K562 (cell line): ENCODE data around the gene CFDP1. TPM values are rescaled to one million over a fixed set of nuclear protein-coding genes. Genes with fewer than 3 reads are reported as not detected.

Source experiments
- BMI1 ChIP-seq: fragments of 150-350 bp; IDR thresholded peaks from 2 replicates; pipeline ENCODE4 v1.6.1; 2014; ENCODE audit warnings: low read length
- CBX2 ChIP-seq: fragments of 200-600 bp; sonication (generic); IDR thresholded peaks from one replicate; pipeline ENCODE4 v1.6.1; 2012; ENCODE audit warnings: mild to moderate bottlenecking, low read length, inconsistent platforms; ENCODE audit not compliant: insufficient read depth, poor library complexity, severe bottlenecking
- CC2D1A ChIP-seq: fragments of 450-650 bp; IDR thresholded peaks from 2 replicates; pipeline ENCODE4 v1.6.1; 2017; ENCODE audit warnings: mild to moderate bottlenecking
- CEBPG ChIP-seq, 3 experiments: fragments of 200-800 bp in 1 of 3; sonication (Bioruptor generic) in 1 of 3; sonication (generic) in 1 of 3; formaldehyde crosslinking in 1 of 3; IDR thresholded peaks in 2 of 3; conservative IDR thresholded peaks in 1 of 3; 2 replicates each; pipeline versions ENCODE4 v1.6.1 to v1.8.0; 2016 to 2022; ENCODE audit warnings: missing compliant biosample characterization in 2 of 3, missing genetic modification characterization in 2 of 3, mild to moderate bottlenecking in 1 of 3, missing genetic modification reagents in 1 of 3
- CXXC5 ChIP-seq: fragments of 250-450 bp; sonication (Bioruptor Pico); IDR thresholded peaks from 2 replicates; pipeline ENCODE4 v1.8.0; 2022; ENCODE audit warnings: inconsistent platforms, mild to moderate bottlenecking, moderate library complexity
- EWSR1 ChIP-seq: fragments of 450-650 bp; IDR thresholded peaks from 2 replicates; pipeline ENCODE4 v1.6.1; 2018; ENCODE audit warnings: borderline replicate concordance, mild to moderate bottlenecking, low read depth, moderate library complexity; ENCODE audit not compliant: partially characterized antibody
- FOSL1 ChIP-seq: fragments of 200-800 bp; sonication (Bioruptor generic); conservative IDR thresholded peaks from 2 replicates; pipeline ENCODE4 v1.6.1; 2016; ENCODE audit warnings: missing genetic modification characterization, missing compliant biosample characterization
- KAT7 ChIP-seq: sonication (generic); formaldehyde crosslinking; IDR thresholded peaks from 2 replicates; pipeline ENCODE4 v1.8.0; 2022; ENCODE audit warnings: missing genetic modification reagents, mild to moderate bottlenecking, borderline replicate concordance
- MAFG ChIP-seq: fragments of 450-650 bp; conservative IDR thresholded peaks from 2 replicates; pipeline ENCODE4 v1.6.1; 2016; ENCODE audit warnings: missing genetic modification characterization, missing compliant biosample characterization
- MEIS2 ChIP-seq: fragments of 450-650 bp; IDR thresholded peaks from 2 replicates; pipeline ENCODE4 v1.6.1; 2014; ENCODE audit warnings: mild to moderate bottlenecking; ENCODE audit not compliant: partially characterized antibody
- NCOA4 ChIP-seq: fragments of 450-650 bp; IDR thresholded peaks from 2 replicates; pipeline ENCODE4 v1.6.1; 2018; ENCODE audit warnings: mild to moderate bottlenecking; ENCODE audit not compliant: partially characterized antibody
- PRPF4 ChIP-seq: fragments of 200-400 bp; formaldehyde crosslinking; IDR thresholded peaks from one replicate; pipeline ENCODE4 v1.6.1; 2017; ENCODE audit warnings: low read length, low read depth, mild to moderate bottlenecking; ENCODE audit not compliant: insufficient read depth, poor library complexity, severe bottlenecking
- SMARCB1 ChIP-seq: IDR thresholded peaks from 2 replicates; pipeline ENCODE4 v1.6.1; 2011; ENCODE audit warnings: improper control_type of control experiment, low read depth; ENCODE audit not compliant: insufficient read length
- SRSF7 ChIP-seq: fragments of 200-400 bp; formaldehyde crosslinking; optimal IDR thresholded peaks from 2 replicates; pipeline ENCODE3; 2017; ENCODE audit warnings: mild to moderate bottlenecking, low read depth, low read length
- TCF3 ChIP-seq: sonication (generic); formaldehyde crosslinking; IDR thresholded peaks from 2 replicates; pipeline ENCODE4 v1.4.0; 2020; ENCODE audit warnings: mild to moderate bottlenecking, missing genetic modification reagents
- TRIM28 ChIP-seq: fragments of 450-650 bp; IDR thresholded peaks from 2 replicates; pipeline ENCODE4 v1.6.1; 2017
- ZNF253 ChIP-seq: fragments of 250-450 bp; sonication (Bioruptor Pico); conservative IDR thresholded peaks from 2 replicates; pipeline ENCODE4 v1.6.1; 2021; ENCODE audit warnings: mild to moderate bottlenecking
- ZNF282 ChIP-seq: sonication (generic); formaldehyde crosslinking; IDR thresholded peaks from 2 replicates; pipeline ENCODE4 v1.8.1; 2023; ENCODE audit warnings: missing genetic modification reagents
- polyA plus RNA-seq, 8 experiments: library from polyadenylated mRNA; depleted of rRNA in 4 of 8; stranded (reverse) in 5 of 8; unstranded in 3 of 8; fragments of >200 nt; fragmentation: Nextera tagmentation in 2 of 8; fragmentation: Illumina TruSeq in 1 of 8; extraction: Ambion mirVana in 2 of 8; extraction: Trizol in 1 of 8; gene quantifications; 2 replicates each; pipeline versions ENCODE4 v1.2.1 to v1.2.3, GENCODE V29; 2011 to 2014; ENCODE audit warnings: inconsistent platforms in 1 of 8, missing spikeins in 1 of 8
- total RNA-seq, 7 experiments: library from RNA; depleted of rRNA in 6 of 7; stranded (reverse); fragments of >200 nt in 6 of 7; fragmentation: Illumina TruSeq in 2 of 7; extraction: Trizol in 2 of 7; gene quantifications; 2 replicates each; pipeline versions ENCODE4 v1.2.1 to v1.2.3, GENCODE V29; 2011 to 2021; ENCODE audit warnings: low replicate concordance in 1 of 7
- TF ChIP-seq, protein P1 (sequence below), 2 experiments: fragments of 450-650 bp; IDR thresholded peaks; 2 replicates each; pipeline ENCODE4 v1.6.1; 2016
- TF ChIP-seq, protein P2 (sequence below): sonication (generic); formaldehyde crosslinking; IDR thresholded peaks from 2 replicates; pipeline ENCODE4 v1.8.1; 2023; ENCODE audit warnings: mild to moderate bottlenecking, missing genetic modification reagents
- TF ChIP-seq, protein P3 (sequence below): sonication (generic); formaldehyde crosslinking; IDR thresholded peaks from 2 replicates; pipeline ENCODE4 v1.8.0; 2022; ENCODE audit warnings: missing genetic modification reagents, mild to moderate bottlenecking, borderline replicate concordance
- TF ChIP-seq, protein P4 (sequence below): fragments of 250-450 bp; sonication (Bioruptor Pico); IDR thresholded peaks from 2 replicates; pipeline ENCODE4 v1.4.0; 2020; ENCODE audit warnings: mild to moderate bottlenecking, moderate library complexity

Gene CFDP1
- total and polyA plus RNA-seq, 9 of the 15 experiments (the other 6 are each of a cell fraction or from before 2014, with no cell fraction given) = 31.5 to 78.4 (median 61.7) TPM

DNA sequence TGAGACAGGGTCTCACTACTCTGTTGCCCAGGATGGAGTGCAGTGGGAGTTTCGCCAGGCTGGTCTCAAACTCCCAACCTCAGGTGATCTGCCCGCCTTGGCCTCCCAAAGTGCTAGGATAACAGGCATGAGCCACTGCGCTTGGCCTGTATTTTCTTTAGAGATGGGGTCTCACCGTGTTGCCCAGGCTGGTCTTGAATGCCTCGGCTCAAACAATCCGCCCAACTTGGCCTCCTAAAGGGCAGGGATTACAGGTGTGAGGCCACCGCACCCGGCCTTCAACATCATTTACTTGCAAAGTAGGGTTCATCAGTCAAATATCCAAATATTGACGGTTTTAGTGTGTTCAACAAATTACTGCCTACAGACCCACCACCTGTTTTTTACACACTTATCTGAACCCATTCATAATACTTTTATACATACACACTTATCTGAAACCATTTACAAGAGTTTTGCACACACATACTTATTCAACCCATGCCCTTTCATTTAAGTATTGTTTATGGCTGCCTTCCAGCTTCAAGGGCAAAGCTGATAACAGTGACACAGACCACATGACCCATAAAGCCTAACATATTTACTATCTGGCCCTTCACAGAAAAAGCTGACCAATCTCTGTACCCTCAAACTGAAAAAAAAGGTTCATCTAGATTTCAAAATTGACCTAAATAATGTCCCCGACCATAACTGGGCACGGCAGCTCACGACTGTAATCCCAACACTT is 19.3 kb upstream of the CFDP1 start (continued):
- TF ChIP-seq SRSF7 (no peak), CBX2 (no peak), MAFG (no peak), BMI1 (no peak), TCF3 (CRISPR knock-in tag) (0 out of 2 replicates have a peak, but pooled peaks have one; percentile 31), CXXC5 (CRISPR knock-in tag) (no peak), ZNF253 (CRISPR knock-in tag) (no peak), NCOA4 (no peak), TRIM28 (no peak), KAT7 (CRISPR knock-in tag) (no peak), PRPF4 (no peak), MEIS2 (peak; percentile 28), ZNF282 (no peak), FOSL1 (tag) (no peak), CEBPG (CRISPR knock-in tag; IDR thresholded peaks at IDR 0.05) (no peak), CEBPG (tag; conservative IDR thresholded peaks at IDR 0.05 in 1 of 2, IDR thresholded peaks at IDR 0.05 in 1 of 2) (no peak), SMARCB1 (no peak), CC2D1A (no peak), EWSR1 (no peak)
- TF ChIP-seq, protein P1, sequence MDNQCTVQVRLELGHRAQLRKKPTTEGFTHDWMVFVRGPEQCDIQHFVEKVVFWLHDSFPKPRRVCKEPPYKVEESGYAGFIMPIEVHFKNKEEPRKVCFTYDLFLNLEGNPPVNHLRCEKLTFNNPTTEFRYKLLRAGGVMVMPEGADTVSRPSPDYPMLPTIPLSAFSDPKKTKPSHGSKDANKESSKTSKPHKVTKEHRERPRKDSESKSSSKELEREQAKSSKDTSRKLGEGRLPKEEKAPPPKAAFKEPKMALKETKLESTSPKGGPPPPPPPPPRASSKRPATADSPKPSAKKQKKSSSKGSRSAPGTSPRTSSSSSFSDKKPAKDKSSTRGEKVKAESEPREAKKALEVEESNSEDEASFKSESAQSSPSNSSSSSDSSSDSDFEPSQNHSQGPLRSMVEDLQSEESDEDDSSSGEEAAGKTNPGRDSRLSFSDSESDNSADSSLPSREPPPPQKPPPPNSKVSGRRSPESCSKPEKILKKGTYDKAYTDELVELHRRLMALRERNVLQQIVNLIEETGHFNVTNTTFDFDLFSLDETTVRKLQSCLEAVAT (IDR thresholded peaks at IDR 0.05) = no peak
- TF ChIP-seq, protein P2, sequence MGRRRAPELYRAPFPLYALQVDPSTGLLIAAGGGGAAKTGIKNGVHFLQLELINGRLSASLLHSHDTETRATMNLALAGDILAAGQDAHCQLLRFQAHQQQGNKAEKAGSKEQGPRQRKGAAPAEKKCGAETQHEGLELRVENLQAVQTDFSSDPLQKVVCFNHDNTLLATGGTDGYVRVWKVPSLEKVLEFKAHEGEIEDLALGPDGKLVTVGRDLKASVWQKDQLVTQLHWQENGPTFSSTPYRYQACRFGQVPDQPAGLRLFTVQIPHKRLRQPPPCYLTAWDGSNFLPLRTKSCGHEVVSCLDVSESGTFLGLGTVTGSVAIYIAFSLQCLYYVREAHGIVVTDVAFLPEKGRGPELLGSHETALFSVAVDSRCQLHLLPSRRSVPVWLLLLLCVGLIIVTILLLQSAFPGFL = no peak
- TF ChIP-seq, protein P3, sequence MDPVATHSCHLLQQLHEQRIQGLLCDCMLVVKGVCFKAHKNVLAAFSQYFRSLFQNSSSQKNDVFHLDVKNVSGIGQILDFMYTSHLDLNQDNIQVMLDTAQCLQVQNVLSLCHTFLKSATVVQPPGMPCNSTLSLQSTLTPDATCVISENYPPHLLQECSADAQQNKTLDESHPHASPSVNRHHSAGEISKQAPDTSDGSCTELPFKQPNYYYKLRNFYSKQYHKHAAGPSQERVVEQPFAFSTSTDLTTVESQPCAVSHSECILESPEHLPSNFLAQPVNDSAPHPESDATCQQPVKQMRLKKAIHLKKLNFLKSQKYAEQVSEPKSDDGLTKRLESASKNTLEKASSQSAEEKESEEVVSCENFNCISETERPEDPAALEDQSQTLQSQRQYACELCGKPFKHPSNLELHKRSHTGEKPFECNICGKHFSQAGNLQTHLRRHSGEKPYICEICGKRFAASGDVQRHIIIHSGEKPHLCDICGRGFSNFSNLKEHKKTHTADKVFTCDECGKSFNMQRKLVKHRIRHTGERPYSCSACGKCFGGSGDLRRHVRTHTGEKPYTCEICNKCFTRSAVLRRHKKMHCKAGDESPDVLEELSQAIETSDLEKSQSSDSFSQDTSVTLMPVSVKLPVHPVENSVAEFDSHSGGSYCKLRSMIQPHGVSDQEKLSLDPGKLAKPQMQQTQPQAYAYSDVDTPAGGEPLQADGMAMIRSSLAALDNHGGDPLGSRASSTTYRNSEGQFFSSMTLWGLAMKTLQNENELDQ (CRISPR knock-in tag) = no peak
- TF ChIP-seq, protein P4, sequence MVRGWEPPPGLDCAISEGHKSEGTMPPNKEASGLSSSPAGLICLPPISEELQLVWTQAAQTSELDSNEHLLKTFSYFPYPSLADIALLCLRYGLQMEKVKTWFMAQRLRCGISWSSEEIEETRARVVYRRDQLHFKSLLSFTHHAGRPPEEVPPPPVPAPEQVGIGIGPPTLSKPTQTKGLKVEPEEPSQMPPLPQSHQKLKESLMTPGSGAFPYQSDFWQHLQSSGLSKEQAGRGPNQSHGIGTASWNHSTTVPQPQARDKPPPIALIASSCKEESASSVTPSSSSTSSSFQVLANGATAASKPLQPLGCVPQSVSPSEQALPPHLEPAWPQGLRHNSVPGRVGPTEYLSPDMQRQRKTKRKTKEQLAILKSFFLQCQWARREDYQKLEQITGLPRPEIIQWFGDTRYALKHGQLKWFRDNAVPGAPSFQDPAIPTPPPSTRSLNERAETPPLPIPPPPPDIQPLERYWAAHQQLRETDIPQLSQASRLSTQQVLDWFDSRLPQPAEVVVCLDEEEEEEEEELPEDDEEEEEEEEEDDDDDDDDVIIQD = no peak
